ENCODE results near the gene VASH2. TPM values are rescaled to one million over a fixed set of nuclear protein-coding genes. Genes with fewer than 3 reads are reported as not detected.

Gene VASH2
- total and polyA plus RNA-seq, 12 donors, result 0.16 to 5.5 (median 0.29) TPM; not detected in 3

DNA sequence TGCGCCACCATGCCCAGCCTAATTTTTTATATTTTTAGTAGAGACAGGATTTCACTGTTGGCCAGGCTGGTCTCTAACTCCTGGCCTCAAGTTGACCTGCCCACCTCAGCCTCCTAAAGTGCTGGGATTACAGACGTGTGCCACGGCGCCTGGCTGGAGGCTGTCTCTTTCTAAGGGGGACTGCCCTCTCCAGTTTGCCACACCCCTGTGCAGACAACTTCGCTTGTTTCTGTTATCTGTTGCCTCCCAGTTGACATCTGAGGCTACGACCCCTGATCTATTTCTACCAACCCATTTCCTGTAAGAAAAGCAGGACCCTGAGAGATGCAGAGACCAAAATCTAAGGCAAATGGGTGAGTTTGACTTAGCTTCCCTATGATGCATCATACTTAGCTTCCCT lies 24.0 kb upstream of the VASH2 start:
- H3K4me1 ChIP-seq (replicated peaks in 1 of 2), result peaks cover 0 to 9% of the 10 kb centered on the region in 2 donors
- H3K4me3 ChIP-seq, result no peak overlapping the region
- no peaks in the 10 kb centered on the region for H3K27me3 ChIP-seq

DNA sequence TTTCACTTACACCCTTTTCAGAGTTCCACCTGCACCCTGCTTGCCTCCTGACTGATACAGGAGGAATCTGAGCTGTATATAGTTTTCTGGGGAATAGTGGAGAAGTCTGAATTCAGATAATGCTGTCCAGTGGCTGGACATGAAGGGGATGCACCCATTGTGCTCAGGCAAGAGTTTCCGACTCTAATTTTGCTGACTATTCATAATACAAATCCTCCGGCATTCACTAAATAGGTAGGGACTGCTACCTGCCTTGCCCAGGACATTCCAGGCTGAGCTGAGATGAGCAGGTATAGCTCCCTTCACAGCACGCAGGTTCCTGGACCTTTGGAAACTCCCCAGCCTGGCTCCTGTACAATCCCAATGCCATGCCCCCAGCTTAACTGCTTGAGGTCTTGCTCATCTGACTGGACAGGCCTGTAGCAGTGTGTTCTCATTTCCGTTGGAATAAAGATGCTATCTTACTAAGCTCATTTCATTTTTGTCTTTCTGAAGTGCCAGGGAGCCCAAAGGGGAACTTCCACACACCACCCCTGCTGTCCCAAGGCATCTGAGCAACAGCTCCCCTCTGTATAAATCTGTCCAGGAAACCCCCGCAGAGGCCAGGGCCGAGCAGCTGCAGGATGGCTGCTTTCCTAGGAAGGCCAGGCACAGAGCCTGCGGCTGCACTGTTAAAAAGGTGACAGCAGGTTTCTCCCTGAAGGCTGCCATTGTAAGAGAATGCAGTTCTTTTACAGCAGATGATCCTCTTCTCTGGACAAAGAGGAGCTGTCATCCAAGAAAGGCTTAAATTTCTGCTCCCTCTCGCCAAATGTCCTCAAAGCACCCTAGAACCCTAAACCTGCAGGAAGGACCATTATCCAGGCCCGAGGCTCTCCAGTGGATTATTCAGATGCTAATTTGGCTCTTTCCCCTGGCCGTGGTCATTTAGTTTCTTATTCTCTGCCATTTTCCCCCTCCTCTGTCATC lies 21.7 kb upstream of the VASH2 start:
- no peak overlapping the region for H3K27ac ChIP-seq
- DNase-seq, result no peak

More for the DNA sequence above, 24.0 kb upstream of the VASH2 start:
- no peaks in the 10 kb centered on the region for H3K36me3 ChIP-seq (replicated peaks in 1 of 2)
- TF ChIP-seq, protein P1, sequence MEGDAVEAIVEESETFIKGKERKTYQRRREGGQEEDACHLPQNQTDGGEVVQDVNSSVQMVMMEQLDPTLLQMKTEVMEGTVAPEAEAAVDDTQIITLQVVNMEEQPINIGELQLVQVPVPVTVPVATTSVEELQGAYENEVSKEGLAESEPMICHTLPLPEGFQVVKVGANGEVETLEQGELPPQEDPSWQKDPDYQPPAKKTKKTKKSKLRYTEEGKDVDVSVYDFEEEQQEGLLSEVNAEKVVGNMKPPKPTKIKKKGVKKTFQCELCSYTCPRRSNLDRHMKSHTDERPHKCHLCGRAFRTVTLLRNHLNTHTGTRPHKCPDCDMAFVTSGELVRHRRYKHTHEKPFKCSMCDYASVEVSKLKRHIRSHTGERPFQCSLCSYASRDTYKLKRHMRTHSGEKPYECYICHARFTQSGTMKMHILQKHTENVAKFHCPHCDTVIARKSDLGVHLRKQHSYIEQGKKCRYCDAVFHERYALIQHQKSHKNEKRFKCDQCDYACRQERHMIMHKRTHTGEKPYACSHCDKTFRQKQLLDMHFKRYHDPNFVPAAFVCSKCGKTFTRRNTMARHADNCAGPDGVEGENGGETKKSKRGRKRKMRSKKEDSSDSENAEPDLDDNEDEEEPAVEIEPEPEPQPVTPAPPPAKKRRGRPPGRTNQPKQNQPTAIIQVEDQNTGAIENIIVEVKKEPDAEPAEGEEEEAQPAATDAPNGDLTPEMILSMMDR (IDR thresholded peaks at IDR 0.05), result no peak
- TF ChIP-seq POLR2A (IDR thresholded peaks at IDR 0.05), result no peak
- H3K9me3 ChIP-seq (replicated peaks in 1 of 3), result no peaks in the 10 kb centered on the region
- 76 to 94% (median 85%) methylated on average over 6 of the region's 6 CpGs for WGBS, 4 donors
- intact Hi-C loops (cut with DNase I), result no loop called here
- no peak overlapping the region for H3K27ac ChIP-seq
- DNase-seq, result no peak

DNA sequence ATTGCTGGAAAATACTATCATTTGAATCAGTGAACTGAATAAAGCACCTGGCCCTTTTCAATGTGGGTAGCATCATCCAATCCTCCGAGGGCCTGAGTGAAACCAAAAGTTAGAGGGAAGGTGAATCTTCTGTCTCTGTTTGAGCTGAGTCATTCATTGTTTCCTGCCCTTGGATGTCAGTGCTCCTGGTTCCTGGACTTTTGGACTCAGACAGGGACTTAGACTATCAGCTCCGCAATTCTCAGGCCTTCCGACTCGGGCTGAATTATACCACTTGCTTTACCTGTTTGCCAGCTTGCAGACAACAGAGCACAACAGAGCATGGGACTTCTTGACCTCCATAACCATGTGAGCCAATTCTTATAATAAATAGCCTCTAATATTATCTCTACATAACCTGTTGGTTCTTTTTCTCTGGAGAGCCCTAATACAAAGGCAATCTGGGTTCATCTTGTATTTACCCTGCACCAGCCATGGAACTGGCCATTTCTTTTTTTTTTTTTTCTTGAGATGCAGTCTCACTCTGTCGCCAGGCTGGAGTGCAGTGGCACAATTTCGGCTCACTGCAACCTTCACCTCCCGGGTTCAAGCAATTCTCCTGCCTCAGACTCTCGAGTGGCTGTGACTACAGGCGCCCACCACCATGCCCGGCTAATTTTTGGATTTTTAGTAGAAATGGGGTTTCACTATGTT lies 19.2 kb upstream of the VASH2 start:
- no peaks in the 10 kb centered on the region for H3K4me1 ChIP-seq (replicated peaks in 1 of 2)
- intact Hi-C loops (cut with DNase I), result no loop called here
- no peak for TF ChIP-seq POLR2A (IDR thresholded peaks at IDR 0.05)
- no peak overlapping the region for H3K4me3 ChIP-seq
- no peaks in the 10 kb centered on the region for H3K9me3 ChIP-seq (replicated peaks in 1 of 3)
- WGBS, 4 donors, result 70 to 84% (median 75%) methylated on average over 10 of the region's 10 CpGs
- no peaks in the 10 kb centered on the region for H3K27me3 ChIP-seq
- H3K27ac ChIP-seq, result no peak overlapping the region
- H3K36me3 ChIP-seq (replicated peaks in 1 of 2), result no peaks in the 10 kb centered on the region
- DNase-seq, result peak in 1 of 7 donors; percentile 7

More for the DNA sequence above, 21.7 kb upstream of the VASH2 start:
- H3K9me3 ChIP-seq (replicated peaks in 1 of 3), result no peaks in the 10 kb centered on the region
- intact Hi-C loops (cut with DNase I), result no loop called here
- H3K27me3 ChIP-seq, result no peaks in the 10 kb centered on the region
- WGBS, 4 donors, result 68 to 78% (median 69%) methylated on average over 6 to 10 of the region's 10 CpGs
- H3K4me3 ChIP-seq, result no peak overlapping the region
- TF ChIP-seq, protein P1 (IDR thresholded peaks at IDR 0.05), result no peak
- TF ChIP-seq POLR2A (IDR thresholded peaks at IDR 0.05), result no peak
- no peaks in the 10 kb centered on the region for H3K36me3 ChIP-seq (replicated peaks in 1 of 2)
- peaks cover 0 to 9% of the 10 kb centered on the region in 2 donors for H3K4me1 ChIP-seq (replicated peaks in 1 of 2)

DNA sequence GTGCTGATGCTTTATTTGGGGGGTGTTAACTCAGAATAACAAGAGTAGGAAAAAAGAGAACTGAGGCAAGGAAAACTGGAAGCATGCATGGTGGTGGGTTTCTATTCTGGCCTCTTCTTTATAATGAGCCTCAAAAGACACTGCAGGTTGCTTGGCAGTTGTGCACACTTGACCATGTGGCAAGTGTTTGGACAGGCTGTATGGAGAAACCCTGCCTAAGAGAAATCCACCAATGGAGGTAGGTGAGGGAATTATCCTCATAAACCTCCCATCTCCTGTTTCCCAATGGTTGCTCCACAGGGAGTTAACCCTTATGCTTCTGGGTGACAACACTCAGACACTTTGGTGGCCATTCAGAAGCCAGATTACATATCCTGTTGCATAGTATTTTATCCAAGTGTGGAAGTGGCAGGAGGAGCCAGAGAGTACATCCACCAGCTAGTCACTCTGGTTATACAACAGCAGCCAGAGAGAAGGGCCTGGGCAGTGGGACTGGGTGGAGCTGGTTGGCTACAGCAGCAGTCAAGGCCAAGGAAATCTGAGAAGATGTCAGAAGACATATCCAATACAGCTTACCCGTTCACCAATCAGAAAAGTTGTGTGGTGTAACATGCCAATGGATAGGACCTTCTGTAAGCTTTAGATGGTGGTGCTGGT lies 16.4 kb upstream of the VASH2 start:
- DNase-seq, result no peak
- H3K9me3 ChIP-seq (replicated peaks in 1 of 3), result no peaks in the 10 kb centered on the region
- no peak overlapping the region for H3K4me3 ChIP-seq
- no peak overlapping the region for H3K27ac ChIP-seq
- TF ChIP-seq POLR2A (IDR thresholded peaks at IDR 0.05), result no peak
- TF ChIP-seq, protein P1 (IDR thresholded peaks at IDR 0.05), result no peak
- 83 to 100% (median 92%) methylated on average over 1 of the region's 1 CpG for WGBS, 4 donors
- no peaks in the 10 kb centered on the region for H3K27me3 ChIP-seq
- H3K4me1 ChIP-seq (replicated peaks in 1 of 2), result no peaks in the 10 kb centered on the region
- intact Hi-C loops (cut with DNase I), result no loop called here
- H3K36me3 ChIP-seq (replicated peaks in 1 of 2), result no peaks in the 10 kb centered on the region

All from adrenal gland (tissue), 12 donors.